Neural cell (in vitro differentiated cells): ENCODE results near the gene TOR2A. TPM values are rescaled to one million over a fixed set of nuclear protein-coding genes. Genes with fewer than 3 reads are reported as not detected.

Experiments
- H2AFZ ChIP-seq: fragments of 200-600, 300-800 bp; sonication (generic), shearing (Covaris generic); 2 replicates; pipeline ENCODE4 v1.6.0; 2014; ENCODE audit warnings: low read depth, mild to moderate bottlenecking, antibody characterized with exemption, low read length, moderate library complexity
- H3F3A ChIP-seq: fragments of 200-600 bp; shearing (Covaris generic); 2 replicates; pipeline ENCODE4 v1.6.1; 2016; ENCODE audit warnings: mild to moderate bottlenecking, moderate library complexity, mixed read lengths, antibody characterized with exemption, low read length; ENCODE audit not compliant: insufficient read depth, poor library complexity, severe bottlenecking
- H3K27ac ChIP-seq: fragments of 200-600, 300-800 bp; sonication (generic), shearing (Covaris generic); 2 replicates; pipeline ENCODE4 v1.5.1; 2014; ENCODE audit warnings: mild to moderate bottlenecking, low read length, moderate library complexity
- H3K27me3 ChIP-seq: fragments of 300-800, 200-600 bp; sonication (generic), shearing (Covaris generic); 2 replicates; pipeline ENCODE4 v1.6.0; 2014; ENCODE audit warnings: mild to moderate bottlenecking, low read depth, low read length, moderate library complexity; ENCODE audit not compliant: insufficient read depth
- H3K36me3 ChIP-seq: fragments of 300-800, 200-600 bp; sonication (generic), shearing (Covaris generic); 2 replicates; pipeline ENCODE4 v1.5.1; 2014; ENCODE audit warnings: mild to moderate bottlenecking, antibody characterized with exemption, low read length, moderate library complexity; ENCODE audit not compliant: insufficient read depth
- H3K4me2 ChIP-seq: fragments of 300-800, 200-600 bp; sonication (generic), shearing (Covaris generic); 2 replicates; pipeline ENCODE4 v1.6.0; 2014; ENCODE audit warnings: mild to moderate bottlenecking, low read length
- H3K4me3 ChIP-seq: fragments of 300-800, 200-600 bp; sonication (generic), shearing (Covaris generic); 2 replicates; pipeline ENCODE4 v1.5.1; 2014; ENCODE audit warnings: mild to moderate bottlenecking, low read length, moderate library complexity
- H3K79me2 ChIP-seq: fragments of 200-600 bp; shearing (Covaris generic); replicated peaks from 2 replicates; pipeline ENCODE4 v1.6.0; 2014; ENCODE audit warnings: mild to moderate bottlenecking, low read length, moderate library complexity; ENCODE audit not compliant: insufficient read depth
- H3K9ac ChIP-seq: fragments of 300-800, 200-600 bp; sonication (generic), shearing (Covaris generic); 2 replicates; pipeline ENCODE4 v1.6.1; 2016; ENCODE audit warnings: mild to moderate bottlenecking, low read length, mixed read lengths
- H3K9me2 ChIP-seq: fragments of 200-600 bp; shearing (Covaris generic); 2 replicates; pipeline ENCODE4 v1.6.1; 2016; ENCODE audit warnings: mild to moderate bottlenecking, low read length, mixed read lengths; ENCODE audit not compliant: insufficient read depth
- H3K9me3 ChIP-seq: fragments of 200-600, 300-800 bp; sonication (generic), shearing (Covaris generic); 2 replicates; pipeline ENCODE4 v1.6.1; 2016; ENCODE audit warnings: mild to moderate bottlenecking, mixed run types, low read length, moderate library complexity, mixed read lengths
- H4K20me1 ChIP-seq: fragments of 200-600 bp; shearing (Covaris generic); 2 replicates; pipeline ENCODE4 v1.6.1; 2016; ENCODE audit warnings: mild to moderate bottlenecking, mixed run types; ENCODE audit not compliant: insufficient read depth
- EP300 ChIP-seq: fragments of 450-650 bp; conservative IDR thresholded peaks from 2 replicates; pipeline ENCODE4 v1.6.1; 2014; ENCODE audit warnings: antibody characterized with exemption, mild to moderate bottlenecking, moderate library complexity; ENCODE audit not compliant: poor library complexity, severe bottlenecking
- EZH2 ChIP-seq: fragments of 200-600, 300-800 bp; shearing (Covaris generic), sonication (generic); IDR thresholded peaks from 2 replicates; pipeline ENCODE4 v1.6.1; 2014; ENCODE audit warnings: antibody characterized with exemption, low read length, borderline replicate concordance, mild to moderate bottlenecking; ENCODE audit not compliant: insufficient read depth, poor library complexity, severe bottlenecking
- MXI1 ChIP-seq: fragments of 450-650 bp; conservative IDR thresholded peaks from 2 replicates; pipeline ENCODE4 v1.6.1; 2014; ENCODE audit warnings: antibody characterized with exemption, mild to moderate bottlenecking; ENCODE audit not compliant: poor library complexity, severe bottlenecking
- POLR2AphosphoS5 ChIP-seq: IDR thresholded peaks from 2 replicates; pipeline ENCODE4 v1.6.1; 2012
- RAD21 ChIP-seq: fragments of 450-650 bp; conservative IDR thresholded peaks from 2 replicates; pipeline ENCODE4 v1.6.1; 2014; ENCODE audit warnings: antibody characterized with exemption, mild to moderate bottlenecking, moderate library complexity
- SMC3 ChIP-seq: fragments of 450-650 bp; conservative IDR thresholded peaks from 2 replicates; pipeline ENCODE4 v1.6.1; 2014; ENCODE audit warnings: antibody characterized with exemption, mild to moderate bottlenecking, moderate library complexity; ENCODE audit not compliant: poor library complexity
- TAF1 ChIP-seq: IDR thresholded peaks from 2 replicates; pipeline ENCODE4 v1.6.1; 2012; ENCODE audit warnings: low read depth
- polyA plus RNA-seq: library from polyadenylated mRNA; depleted of rRNA; stranded (reverse); fragments of >200 nt; gene quantifications from 2 replicates; pipeline ENCODE4 v1.2.3, GENCODE V29; 2014
- TF ChIP-seq, protein P1 (sequence below): fragments of 450-650 bp; IDR thresholded peaks from 2 replicates; pipeline ENCODE4 v1.5.1; 2014; ENCODE audit warnings: antibody characterized with exemption, mild to moderate bottlenecking, moderate library complexity; ENCODE audit not compliant: poor library complexity, severe bottlenecking
- TF ChIP-seq, protein P2 (sequence below): IDR thresholded peaks from 2 replicates; pipeline ENCODE4 v1.6.1; 2012; ENCODE audit warnings: borderline replicate concordance

TOR2A gene
- polyA plus RNA-seq, 1 donor from 2014 or later, result 59.7 TPM

DNA sequence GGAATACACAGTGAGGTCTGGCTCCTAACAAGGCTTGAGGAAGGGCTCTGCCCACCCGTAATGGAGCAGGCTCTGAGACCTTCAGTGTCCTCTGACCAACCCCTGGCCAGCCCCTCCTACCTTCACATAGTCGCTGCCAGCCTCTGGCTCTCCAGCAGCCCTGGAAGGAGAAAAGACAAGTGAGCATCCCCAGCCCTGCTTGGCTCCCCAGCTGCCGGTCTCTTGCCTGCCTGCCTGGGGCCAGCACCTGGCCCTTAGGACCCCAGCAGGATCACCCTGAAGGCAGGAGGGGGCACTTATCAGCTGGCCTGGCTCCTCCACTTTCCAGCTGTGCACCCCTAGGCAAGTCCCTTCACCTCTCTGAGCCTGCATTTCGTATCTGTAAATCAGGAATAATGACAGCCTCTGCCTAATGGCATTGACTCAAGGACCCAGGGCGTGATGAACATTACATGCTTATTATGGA is 26.4 kb upstream of the TOR2A start:
- Histone ChIP-seq H3K9ac (no peak overlapping the region), H2AFZ (no peak overlapping the region), H4K20me1 (no peaks in the 10 kb centered on the region), H3K9me3 (no peaks in the 10 kb centered on the region), H3K27ac (no peak overlapping the region), H3F3A (no peaks in the 10 kb centered on the region), H3K79me2 (no peaks in the 10 kb centered on the region), H3K27me3 (no peaks in the 10 kb centered on the region), H3K9me2 (no peaks in the 10 kb centered on the region), H3K4me2 (no peak overlapping the region), H3K36me3 (no peaks in the 10 kb centered on the region), H3K4me3 (no peak overlapping the region)
- TF ChIP-seq RAD21 (no peak), EZH2 (no peak), TAF1 (no peak), POLR2AphosphoS5 (no peak), MXI1 (no peak), SMC3 (no peak), EP300 (no peak)
- TF ChIP-seq, protein P1, sequence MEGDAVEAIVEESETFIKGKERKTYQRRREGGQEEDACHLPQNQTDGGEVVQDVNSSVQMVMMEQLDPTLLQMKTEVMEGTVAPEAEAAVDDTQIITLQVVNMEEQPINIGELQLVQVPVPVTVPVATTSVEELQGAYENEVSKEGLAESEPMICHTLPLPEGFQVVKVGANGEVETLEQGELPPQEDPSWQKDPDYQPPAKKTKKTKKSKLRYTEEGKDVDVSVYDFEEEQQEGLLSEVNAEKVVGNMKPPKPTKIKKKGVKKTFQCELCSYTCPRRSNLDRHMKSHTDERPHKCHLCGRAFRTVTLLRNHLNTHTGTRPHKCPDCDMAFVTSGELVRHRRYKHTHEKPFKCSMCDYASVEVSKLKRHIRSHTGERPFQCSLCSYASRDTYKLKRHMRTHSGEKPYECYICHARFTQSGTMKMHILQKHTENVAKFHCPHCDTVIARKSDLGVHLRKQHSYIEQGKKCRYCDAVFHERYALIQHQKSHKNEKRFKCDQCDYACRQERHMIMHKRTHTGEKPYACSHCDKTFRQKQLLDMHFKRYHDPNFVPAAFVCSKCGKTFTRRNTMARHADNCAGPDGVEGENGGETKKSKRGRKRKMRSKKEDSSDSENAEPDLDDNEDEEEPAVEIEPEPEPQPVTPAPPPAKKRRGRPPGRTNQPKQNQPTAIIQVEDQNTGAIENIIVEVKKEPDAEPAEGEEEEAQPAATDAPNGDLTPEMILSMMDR, result no peak
- TF ChIP-seq, protein P2, sequence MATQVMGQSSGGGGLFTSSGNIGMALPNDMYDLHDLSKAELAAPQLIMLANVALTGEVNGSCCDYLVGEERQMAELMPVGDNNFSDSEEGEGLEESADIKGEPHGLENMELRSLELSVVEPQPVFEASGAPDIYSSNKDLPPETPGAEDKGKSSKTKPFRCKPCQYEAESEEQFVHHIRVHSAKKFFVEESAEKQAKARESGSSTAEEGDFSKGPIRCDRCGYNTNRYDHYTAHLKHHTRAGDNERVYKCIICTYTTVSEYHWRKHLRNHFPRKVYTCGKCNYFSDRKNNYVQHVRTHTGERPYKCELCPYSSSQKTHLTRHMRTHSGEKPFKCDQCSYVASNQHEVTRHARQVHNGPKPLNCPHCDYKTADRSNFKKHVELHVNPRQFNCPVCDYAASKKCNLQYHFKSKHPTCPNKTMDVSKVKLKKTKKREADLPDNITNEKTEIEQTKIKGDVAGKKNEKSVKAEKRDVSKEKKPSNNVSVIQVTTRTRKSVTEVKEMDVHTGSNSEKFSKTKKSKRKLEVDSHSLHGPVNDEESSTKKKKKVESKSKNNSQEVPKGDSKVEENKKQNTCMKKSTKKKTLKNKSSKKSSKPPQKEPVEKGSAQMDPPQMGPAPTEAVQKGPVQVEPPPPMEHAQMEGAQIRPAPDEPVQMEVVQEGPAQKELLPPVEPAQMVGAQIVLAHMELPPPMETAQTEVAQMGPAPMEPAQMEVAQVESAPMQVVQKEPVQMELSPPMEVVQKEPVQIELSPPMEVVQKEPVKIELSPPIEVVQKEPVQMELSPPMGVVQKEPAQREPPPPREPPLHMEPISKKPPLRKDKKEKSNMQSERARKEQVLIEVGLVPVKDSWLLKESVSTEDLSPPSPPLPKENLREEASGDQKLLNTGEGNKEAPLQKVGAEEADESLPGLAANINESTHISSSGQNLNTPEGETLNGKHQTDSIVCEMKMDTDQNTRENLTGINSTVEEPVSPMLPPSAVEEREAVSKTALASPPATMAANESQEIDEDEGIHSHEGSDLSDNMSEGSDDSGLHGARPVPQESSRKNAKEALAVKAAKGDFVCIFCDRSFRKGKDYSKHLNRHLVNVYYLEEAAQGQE, result no peak

DNA sequence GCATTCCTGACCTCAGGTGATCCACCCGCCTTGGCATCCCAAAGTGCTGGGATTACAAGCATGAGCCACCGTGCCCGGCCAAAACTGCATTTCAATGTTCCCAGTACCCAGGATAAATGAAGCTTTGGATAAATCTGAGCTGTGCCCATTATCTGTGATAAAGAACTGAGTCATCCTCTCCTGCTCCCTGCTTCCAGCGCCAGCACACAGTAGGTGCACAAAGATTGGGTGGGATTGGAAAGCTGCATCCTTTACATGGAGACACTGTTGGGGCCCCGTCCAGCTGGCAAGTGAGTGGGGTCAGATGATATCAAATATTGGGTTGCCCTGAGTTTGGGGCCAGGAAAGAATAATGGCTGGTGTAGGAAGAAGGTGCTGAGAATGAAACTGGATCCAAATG is 26.0 kb upstream of the TOR2A start:
- Histone ChIP-seq H3K9me2 (no peaks in the 10 kb centered on the region), H3K36me3 (no peaks in the 10 kb centered on the region), H2AFZ (no peak overlapping the region), H4K20me1 (no peaks in the 10 kb centered on the region), H3F3A (no peaks in the 10 kb centered on the region), H3K27ac (no peak overlapping the region), H3K4me2 (no peak overlapping the region), H3K9me3 (no peaks in the 10 kb centered on the region), H3K79me2 (peaks cover 3% of the 10 kb centered on the region), H3K27me3 (no peaks in the 10 kb centered on the region), H3K9ac (no peak overlapping the region), H3K4me3 (no peak overlapping the region)
- TF ChIP-seq POLR2AphosphoS5, result no peak
- no peak for TF ChIP-seq EZH2
- no peak for TF ChIP-seq TAF1
- TF ChIP-seq, protein P1, result no peak
- no peak for TF ChIP-seq SMC3
- no peak for TF ChIP-seq MXI1
- TF ChIP-seq EP300, result no peak
- TF ChIP-seq, protein P2, result no peak
- TF ChIP-seq RAD21, result no peak
